ENCODE data around the gene RNF115.

GRCh38 chr1:145702826-145703225 lies 121.1 kb downstream of the RNF115 start:
- TF ChIP-seq, protein P1, sequence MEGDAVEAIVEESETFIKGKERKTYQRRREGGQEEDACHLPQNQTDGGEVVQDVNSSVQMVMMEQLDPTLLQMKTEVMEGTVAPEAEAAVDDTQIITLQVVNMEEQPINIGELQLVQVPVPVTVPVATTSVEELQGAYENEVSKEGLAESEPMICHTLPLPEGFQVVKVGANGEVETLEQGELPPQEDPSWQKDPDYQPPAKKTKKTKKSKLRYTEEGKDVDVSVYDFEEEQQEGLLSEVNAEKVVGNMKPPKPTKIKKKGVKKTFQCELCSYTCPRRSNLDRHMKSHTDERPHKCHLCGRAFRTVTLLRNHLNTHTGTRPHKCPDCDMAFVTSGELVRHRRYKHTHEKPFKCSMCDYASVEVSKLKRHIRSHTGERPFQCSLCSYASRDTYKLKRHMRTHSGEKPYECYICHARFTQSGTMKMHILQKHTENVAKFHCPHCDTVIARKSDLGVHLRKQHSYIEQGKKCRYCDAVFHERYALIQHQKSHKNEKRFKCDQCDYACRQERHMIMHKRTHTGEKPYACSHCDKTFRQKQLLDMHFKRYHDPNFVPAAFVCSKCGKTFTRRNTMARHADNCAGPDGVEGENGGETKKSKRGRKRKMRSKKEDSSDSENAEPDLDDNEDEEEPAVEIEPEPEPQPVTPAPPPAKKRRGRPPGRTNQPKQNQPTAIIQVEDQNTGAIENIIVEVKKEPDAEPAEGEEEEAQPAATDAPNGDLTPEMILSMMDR (IDR thresholded peaks at IDR 0.05): no peak
- no peak for TF ChIP-seq EP300 (IDR thresholded peaks at IDR 0.05)
- no peak for TF ChIP-seq POLR2AphosphoS5 (IDR thresholded peaks at IDR 0.05)
- no peak for TF ChIP-seq POLR2A (IDR thresholded peaks at IDR 0.05)

All from gastroesophageal sphincter (tissue), 3 donors.